HCT116 (cell line): Measurements from ENCODE around the gene GMPR2.

Experiments used
- CTCF ChIP-seq, 3 experiments: fragments of 200-600 bp in 1 of 3; sonication (generic) in 1 of 3; IDR thresholded peaks in 2 of 3; conservative IDR thresholded peaks in 1 of 3; 2 replicates each; pipeline ENCODE4 v1.5.1; 2012 to 2017; ENCODE audit warnings: low read depth in 2 of 3, low read length in 2 of 3, antibody characterized with exemption in 1 of 3, borderline replicate concordance in 1 of 3, control low read depth in 1 of 3, mild to moderate bottlenecking in 1 of 3, mixed read lengths in 1 of 3, mixed run types in 1 of 3, moderate library complexity in 1 of 3; ENCODE audit not compliant: insufficient read depth in 1 of 3
- EGR1 ChIP-seq: IDR thresholded peaks from 2 replicates; pipeline ENCODE4 v1.6.1; 2012; ENCODE audit warnings: low read depth
- ELF1 ChIP-seq: IDR thresholded peaks from 2 replicates; pipeline ENCODE4 v1.6.1; 2012; ENCODE audit warnings: low read depth, borderline replicate concordance
- POLR2AphosphoS5 ChIP-seq: IDR thresholded peaks from 2 replicates; pipeline ENCODE4 v1.6.1; 2011; ENCODE audit warnings: mild to moderate bottlenecking, low read depth, low read length, moderate library complexity
- SP1 ChIP-seq: IDR thresholded peaks from 2 replicates; pipeline ENCODE4 v1.6.1; 2012; ENCODE audit warnings: low read depth
- YY1 ChIP-seq: IDR thresholded peaks from 2 replicates; pipeline ENCODE4 v1.6.1; 2011; ENCODE audit warnings: low read length, low read depth, moderate library complexity, mild to moderate bottlenecking; ENCODE audit not compliant: insufficient replicate concordance; ENCODE audit errors: extremely low read depth
- TF ChIP-seq, protein P1 (sequence below): IDR thresholded peaks from 2 replicates; pipeline ENCODE4 v1.6.1; 2012; ENCODE audit warnings: low read depth
- TF ChIP-seq, protein P2 (sequence below): IDR thresholded peaks from 2 replicates; pipeline ENCODE4 v1.6.1; 2012

GRCh38 chr14:24207625-24208024, 25.1 kb upstream of the GMPR2 start:
- TF ChIP-seq EGR1 (no peak), SP1 (no peak), ELF1 (no peak), YY1 (no peak), POLR2AphosphoS5 (no peak), CTCF (IDR thresholded peaks at IDR 0.05 in 2 of 3, conservative IDR thresholded peaks at IDR 0.05 in 1 of 3; ENCODE audit: borderline replicate concordance in 1 of 3, insufficient read depth in 1 of 3, low read depth in 2 of 3, low read length in 2 of 3) (no peak)
- TF ChIP-seq, protein P1, sequence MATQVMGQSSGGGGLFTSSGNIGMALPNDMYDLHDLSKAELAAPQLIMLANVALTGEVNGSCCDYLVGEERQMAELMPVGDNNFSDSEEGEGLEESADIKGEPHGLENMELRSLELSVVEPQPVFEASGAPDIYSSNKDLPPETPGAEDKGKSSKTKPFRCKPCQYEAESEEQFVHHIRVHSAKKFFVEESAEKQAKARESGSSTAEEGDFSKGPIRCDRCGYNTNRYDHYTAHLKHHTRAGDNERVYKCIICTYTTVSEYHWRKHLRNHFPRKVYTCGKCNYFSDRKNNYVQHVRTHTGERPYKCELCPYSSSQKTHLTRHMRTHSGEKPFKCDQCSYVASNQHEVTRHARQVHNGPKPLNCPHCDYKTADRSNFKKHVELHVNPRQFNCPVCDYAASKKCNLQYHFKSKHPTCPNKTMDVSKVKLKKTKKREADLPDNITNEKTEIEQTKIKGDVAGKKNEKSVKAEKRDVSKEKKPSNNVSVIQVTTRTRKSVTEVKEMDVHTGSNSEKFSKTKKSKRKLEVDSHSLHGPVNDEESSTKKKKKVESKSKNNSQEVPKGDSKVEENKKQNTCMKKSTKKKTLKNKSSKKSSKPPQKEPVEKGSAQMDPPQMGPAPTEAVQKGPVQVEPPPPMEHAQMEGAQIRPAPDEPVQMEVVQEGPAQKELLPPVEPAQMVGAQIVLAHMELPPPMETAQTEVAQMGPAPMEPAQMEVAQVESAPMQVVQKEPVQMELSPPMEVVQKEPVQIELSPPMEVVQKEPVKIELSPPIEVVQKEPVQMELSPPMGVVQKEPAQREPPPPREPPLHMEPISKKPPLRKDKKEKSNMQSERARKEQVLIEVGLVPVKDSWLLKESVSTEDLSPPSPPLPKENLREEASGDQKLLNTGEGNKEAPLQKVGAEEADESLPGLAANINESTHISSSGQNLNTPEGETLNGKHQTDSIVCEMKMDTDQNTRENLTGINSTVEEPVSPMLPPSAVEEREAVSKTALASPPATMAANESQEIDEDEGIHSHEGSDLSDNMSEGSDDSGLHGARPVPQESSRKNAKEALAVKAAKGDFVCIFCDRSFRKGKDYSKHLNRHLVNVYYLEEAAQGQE: no peak
- TF ChIP-seq, protein P2, sequence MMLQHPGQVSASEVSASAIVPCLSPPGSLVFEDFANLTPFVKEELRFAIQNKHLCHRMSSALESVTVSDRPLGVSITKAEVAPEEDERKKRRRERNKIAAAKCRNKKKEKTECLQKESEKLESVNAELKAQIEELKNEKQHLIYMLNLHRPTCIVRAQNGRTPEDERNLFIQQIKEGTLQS: no peak
